Lower lobe of right lung (tissue), 2 donors: ENCODE measurements around the gene IFNG. TPM values are rescaled to one million over a fixed set of nuclear protein-coding genes. Genes with fewer than 3 reads are reported as not detected.

Source experiments
- ATAC-seq, 2 donors: fragments of 200-7000 bp; cut with Tn5 transposase; one replicate each; pipeline ENCODE4 v1.9.1; 2020 to 2022; ENCODE audit warnings: mild to moderate bottlenecking in 2 of 2, moderate library complexity in 2 of 2
- DNase-seq: peaks from one replicate; pipeline ENCODE4 v3.0.0-alpha.2; 2020
- H3K27ac ChIP-seq: fragments of 200-600 bp; one replicate; pipeline ENCODE4 v1.8.0; 2022
- H3K27me3 ChIP-seq: fragments of 200-600 bp; one replicate; pipeline ENCODE4 v1.8.0; 2022; ENCODE audit warnings: low read depth
- H3K36me3 ChIP-seq: fragments of 200-600 bp; one replicate; pipeline ENCODE4 v1.8.0; 2022; ENCODE audit warnings: mild to moderate bottlenecking
- H3K4me1 ChIP-seq: fragments of 200-600 bp; one replicate; pipeline ENCODE4 v1.8.0; 2022
- H3K4me3 ChIP-seq: fragments of 200-600 bp; one replicate; pipeline ENCODE4 v1.8.0; 2022; ENCODE audit warnings: mild to moderate bottlenecking
- H3K9me3 ChIP-seq: fragments of 200-600 bp; one replicate; pipeline ENCODE4 v1.8.0; 2022
- intact Hi-C: fragments of 100-400 bp; cut with DNase I; formaldehyde crosslinking; loops from one replicate; pipeline ENCODE4 v1.11.0; 2022
- total RNA-seq: library from RNA; stranded (reverse); fragmentation: NEBNext Ultra II Directional; extraction: Animal tissue kit (Norgen Biotek cat#: 25700); gene quantifications from one replicate; pipeline ENCODE4 v1.2.1, GENCODE V29; 2021
- TF ChIP-seq, protein P1 (sequence below): fragments of 200-600 bp; IDR thresholded peaks from one replicate; pipeline ENCODE4 v1.8.0; 2022; ENCODE audit warnings: antibody characterized with exemption, mild to moderate bottlenecking
- donor health status: DM: no; HTN: yes; CAD: no; lungs with severe emphysema.

Gene IFNG
- total RNA-seq, 1 donor from 2014 or later: not detected

DNA sequence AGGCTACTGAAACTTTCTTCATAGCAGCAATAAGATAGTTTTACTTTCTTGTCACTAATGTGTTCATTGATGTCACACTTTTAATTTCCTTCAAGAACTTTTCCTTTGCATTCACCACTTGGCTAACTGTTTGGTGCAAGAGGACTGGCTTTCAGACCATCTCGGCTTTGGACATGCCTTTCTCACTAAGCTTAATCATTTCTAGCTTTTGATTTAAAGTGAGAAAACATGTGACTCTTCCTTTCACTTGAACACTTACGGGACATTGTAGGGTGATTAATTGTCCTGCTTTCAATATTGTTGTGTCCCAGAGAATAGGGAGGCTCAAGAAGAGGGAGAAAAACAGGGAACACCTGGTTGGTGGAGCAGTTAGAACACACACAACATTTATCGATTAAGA is 41.9 kb downstream of the IFNG start:
- DNase-seq: no peak
- ATAC-seq: no peak
- Histone ChIP-seq H3K4me1 (no peaks in the 10 kb centered on the region), H3K4me3 (no peak overlapping the region), H3K36me3 (no peaks in the 10 kb centered on the region), H3K9me3 (no peaks in the 10 kb centered on the region), H3K27ac (no peak overlapping the region), H3K27me3 (no peaks in the 10 kb centered on the region)
- intact Hi-C loops: no loop called here
- TF ChIP-seq, protein P1, sequence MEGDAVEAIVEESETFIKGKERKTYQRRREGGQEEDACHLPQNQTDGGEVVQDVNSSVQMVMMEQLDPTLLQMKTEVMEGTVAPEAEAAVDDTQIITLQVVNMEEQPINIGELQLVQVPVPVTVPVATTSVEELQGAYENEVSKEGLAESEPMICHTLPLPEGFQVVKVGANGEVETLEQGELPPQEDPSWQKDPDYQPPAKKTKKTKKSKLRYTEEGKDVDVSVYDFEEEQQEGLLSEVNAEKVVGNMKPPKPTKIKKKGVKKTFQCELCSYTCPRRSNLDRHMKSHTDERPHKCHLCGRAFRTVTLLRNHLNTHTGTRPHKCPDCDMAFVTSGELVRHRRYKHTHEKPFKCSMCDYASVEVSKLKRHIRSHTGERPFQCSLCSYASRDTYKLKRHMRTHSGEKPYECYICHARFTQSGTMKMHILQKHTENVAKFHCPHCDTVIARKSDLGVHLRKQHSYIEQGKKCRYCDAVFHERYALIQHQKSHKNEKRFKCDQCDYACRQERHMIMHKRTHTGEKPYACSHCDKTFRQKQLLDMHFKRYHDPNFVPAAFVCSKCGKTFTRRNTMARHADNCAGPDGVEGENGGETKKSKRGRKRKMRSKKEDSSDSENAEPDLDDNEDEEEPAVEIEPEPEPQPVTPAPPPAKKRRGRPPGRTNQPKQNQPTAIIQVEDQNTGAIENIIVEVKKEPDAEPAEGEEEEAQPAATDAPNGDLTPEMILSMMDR: no peak

DNA sequence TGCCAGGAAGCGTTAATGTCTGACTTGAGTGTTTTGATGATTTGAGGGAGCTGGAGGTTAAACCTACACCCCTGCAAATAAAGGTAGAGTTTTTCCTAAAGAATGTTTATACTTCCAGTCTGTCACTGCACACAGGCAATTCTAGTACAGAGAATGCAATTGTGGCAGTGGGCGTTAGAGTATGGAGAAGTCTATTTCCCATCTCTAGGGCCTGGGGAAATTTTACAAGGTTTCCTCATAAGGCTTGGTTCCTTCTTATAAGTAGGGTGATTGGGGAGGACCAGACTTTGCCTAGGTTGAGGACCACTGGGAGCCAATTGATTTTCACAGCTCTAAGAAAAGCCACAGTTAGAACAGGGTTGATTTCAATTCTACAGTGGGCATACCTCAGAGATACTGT is 44.3 kb downstream of the IFNG start:
- DNase-seq (no peak), ATAC-seq (no peak)
- H3K36me3 ChIP-seq: no peaks in the 10 kb centered on the region
- intact Hi-C loops: no loop called here
- TF ChIP-seq, protein P1: no peak
- no peak overlapping the region for H3K4me3 ChIP-seq
- H3K27me3 ChIP-seq: no peaks in the 10 kb centered on the region
- no peak overlapping the region for H3K27ac ChIP-seq
- H3K9me3 ChIP-seq: no peaks in the 10 kb centered on the region
- H3K4me1 ChIP-seq: no peaks in the 10 kb centered on the region

DNA sequence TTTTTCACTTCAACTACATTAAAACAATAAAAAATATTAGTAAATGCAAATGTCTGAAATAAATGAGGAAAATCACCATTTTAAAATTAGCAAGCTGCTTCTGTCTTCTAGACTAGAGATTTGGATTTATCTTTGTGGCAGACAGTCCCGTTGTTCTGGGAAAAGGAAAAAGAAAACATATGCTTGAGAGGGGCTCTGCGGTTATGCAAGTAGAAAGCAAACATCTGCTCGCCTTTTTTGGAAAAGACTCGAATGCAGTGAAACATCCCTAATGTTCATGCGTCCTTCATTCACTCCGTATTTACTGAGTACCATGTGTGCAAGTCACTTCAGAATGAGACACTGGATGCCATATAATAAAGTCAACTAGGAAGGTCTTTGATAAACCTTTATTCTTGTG is 44.9 kb downstream of the IFNG start:
- TF ChIP-seq, protein P1: no peak
- Histone ChIP-seq H3K4me1 (no peaks in the 10 kb centered on the region), H3K9me3 (no peaks in the 10 kb centered on the region), H3K27me3 (no peaks in the 10 kb centered on the region), H3K27ac (no peak overlapping the region), H3K36me3 (no peaks in the 10 kb centered on the region), H3K4me3 (no peak overlapping the region)
- intact Hi-C loops: no loop called here
- no peak for DNase-seq
- no peak for ATAC-seq

DNA sequence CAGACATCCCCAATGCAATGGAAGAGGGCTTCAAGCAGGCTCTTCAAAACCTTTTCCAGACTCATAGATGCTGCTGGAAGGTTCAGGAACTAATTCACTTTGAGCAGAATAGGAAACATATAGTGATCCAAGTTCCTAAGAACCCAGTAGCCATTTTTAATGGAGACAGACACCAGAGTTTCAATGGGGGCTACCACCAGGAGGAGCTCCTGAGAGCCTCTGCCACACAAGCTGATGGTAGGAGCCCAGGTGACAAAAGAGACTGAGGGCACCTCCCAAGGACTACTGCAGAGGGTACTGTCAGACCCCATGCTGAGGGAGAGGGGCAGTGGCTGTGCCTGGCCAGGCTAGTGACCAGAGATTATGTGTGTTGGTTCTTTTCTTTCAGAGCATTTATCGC is 45.9 kb downstream of the IFNG start:
- H3K4me1 ChIP-seq: no peaks in the 10 kb centered on the region
- ATAC-seq (no peak), DNase-seq (no peak)
- no peaks in the 10 kb centered on the region for H3K36me3 ChIP-seq
- H3K9me3 ChIP-seq: no peaks in the 10 kb centered on the region
- H3K27me3 ChIP-seq: no peaks in the 10 kb centered on the region
- no peak overlapping the region for H3K27ac ChIP-seq
- intact Hi-C loops: no loop called here
- TF ChIP-seq, protein P1: peak; percentile 18
- H3K4me3 ChIP-seq: no peak overlapping the region

DNA sequence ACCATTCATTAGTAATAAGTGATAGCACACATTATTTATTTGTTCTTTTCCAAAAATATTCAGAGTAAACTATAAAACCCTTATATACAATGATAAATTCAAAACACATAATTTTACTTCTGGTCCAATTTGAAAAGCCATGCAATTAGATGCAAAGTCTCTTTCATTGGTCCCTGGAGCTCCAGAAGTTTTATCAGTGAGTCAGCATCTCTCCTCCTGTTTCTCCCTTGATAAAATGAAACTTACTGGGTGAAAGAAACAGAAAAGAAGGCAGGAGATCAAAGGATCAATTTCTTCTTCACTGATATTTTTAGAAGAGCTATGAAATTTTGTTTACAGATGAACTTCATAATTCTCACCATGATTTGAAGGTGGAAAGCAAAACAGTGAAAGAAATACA is 47.5 kb downstream of the IFNG start:
- intact Hi-C loops: no loop called here
- H3K36me3 ChIP-seq: no peaks in the 10 kb centered on the region
- TF ChIP-seq, protein P1: no peak

More for the DNA sequence above, 47.5 kb downstream of the IFNG start:
- Histone ChIP-seq H3K9me3 (no peaks in the 10 kb centered on the region), H3K4me3 (no peak overlapping the region), H3K27me3 (no peaks in the 10 kb centered on the region), H3K4me1 (no peaks in the 10 kb centered on the region), H3K27ac (no peak overlapping the region)
- DNase-seq (no peak), ATAC-seq (no peak)
